NCI-H2196 (cell line): Measurements from ENCODE around the gene PPP1CA.

ENCODE experiments used
- DNase-seq: peaks from one replicate; lab custom pipeline; 2025; ENCODE audit not compliant: unreplicated experiment; lab: John Stamatoyannopoulos, UW

PPP1CA gene

GRCh38 chr11:67353317-67354074, 48.2 kb downstream of the PPP1CA start, which contains the start of gene POLD4:
Gene POLD4, minus strand, starts transcription at chr11:67353546. Its CDS starts 147 bp downstream, at chr11:67353399.
- DNase-seq = peak; percentile 93

DNA sequence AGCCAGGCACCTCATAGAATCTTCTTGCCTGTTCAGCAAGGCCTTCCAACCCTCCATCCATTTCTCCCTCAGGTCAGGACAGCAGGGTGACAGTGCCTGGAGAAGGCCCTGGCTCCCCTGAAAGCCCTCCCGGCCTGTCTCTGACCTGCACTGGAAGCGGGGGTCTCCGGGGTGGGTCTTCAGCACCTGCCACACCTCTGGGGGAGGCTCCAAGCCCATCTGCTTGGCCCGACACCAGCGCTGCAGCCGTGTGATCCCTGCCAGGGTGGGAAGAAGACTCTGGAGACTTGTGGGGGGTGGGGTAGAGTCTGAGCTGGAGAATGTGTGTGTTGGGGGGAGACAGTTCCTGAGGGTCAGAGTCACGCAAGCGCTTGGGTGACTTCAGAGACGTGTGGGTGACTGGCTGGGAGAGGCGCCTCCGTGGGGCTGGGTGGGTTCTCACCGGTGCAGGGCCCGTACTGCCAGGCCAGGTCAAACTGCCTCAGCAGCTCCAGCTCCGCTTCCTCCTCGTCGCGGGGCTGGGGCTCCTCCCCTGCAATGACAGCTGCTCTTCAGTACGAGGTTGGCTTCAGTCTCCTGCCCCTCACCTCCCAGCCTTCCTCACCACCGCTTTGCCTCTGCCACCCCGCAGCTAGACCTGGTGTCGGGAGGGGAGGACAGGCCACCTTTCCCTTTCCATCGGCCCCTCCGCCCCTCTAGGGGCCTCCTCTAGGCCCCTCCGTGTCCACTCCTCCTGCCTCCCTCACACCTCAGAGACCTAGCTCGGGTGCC, 48.9 kb downstream of the PPP1CA start:
- DNase-seq = peak; percentile 75

DNA sequence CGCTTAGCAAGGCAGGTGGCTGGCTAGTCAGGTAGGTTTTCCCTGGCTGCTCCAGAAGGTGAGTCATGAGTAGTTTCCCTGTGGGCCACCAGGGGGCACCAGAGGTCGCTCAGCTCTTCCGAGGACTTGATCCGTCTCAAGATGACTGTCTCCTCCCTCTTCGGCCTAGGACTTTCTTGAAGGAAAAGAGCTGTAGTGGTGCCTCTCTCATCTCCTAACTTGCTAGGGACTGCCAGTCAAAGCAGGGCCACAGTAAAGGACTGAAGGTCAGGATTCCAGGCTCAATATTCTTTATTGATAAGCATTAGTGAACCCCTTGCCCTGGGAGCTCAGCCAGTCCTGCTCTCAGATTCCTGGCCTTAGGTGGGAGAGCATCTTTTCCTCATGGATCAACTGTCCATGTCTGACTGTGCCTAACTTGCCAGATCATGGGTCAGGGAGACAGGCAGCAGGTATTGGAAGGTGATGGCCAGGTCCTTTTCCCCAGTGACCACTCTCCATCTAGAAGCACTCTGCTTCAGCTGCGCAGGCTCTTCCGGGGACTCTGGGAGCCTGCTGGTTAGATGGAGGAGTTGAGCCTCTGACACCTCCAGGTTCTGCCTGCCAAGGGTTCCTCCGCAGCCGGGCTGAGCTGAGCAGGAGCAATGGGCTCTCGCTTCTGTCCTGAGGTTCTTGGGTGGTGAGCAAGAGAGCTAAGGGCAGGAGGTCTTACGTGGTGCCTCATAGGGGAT, 50.2 kb downstream of the PPP1CA start:
- DNase-seq = peak; percentile 72

DNA sequence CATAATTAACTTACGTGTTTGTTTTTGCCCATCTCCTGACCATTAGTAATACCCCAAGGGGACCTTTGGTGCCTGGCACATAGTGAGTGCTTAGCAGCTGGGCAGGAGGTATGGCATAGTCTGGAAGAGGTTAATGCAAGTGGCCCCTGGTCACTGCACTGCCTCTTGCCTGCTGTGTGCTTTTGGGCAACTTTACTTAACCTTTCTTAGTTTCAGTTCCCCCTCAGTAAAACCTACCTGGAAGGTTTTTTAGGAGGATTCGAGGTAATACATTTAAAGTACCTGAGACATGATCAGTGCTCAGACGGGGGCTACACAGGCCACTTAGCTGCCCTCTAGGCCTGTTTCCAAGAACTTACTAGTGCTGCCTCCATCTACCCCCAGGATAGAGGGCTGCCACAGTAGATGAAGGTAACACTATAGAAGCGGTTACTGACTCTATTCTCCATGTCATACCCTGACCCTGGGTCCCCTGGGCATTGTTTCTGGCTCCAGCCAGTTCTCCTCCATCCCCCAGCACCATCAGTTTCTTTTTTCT, 51.7 kb downstream of the PPP1CA start:
- no peak for DNase-seq

GRCh38 chr11:67349457-67349856, 52.2 kb downstream of the PPP1CA start:
- DNase-seq = no peak

GRCh38 chr11:67349036-67349435, 52.6 kb downstream of the PPP1CA start:
- DNase-seq = no peak
